K562 (cell line): Measurements from ENCODE around the gene MRPL52. TPM values are rescaled to one million over a fixed set of nuclear protein-coding genes. Genes with fewer than 3 reads are reported as not detected.

Experiments used
- BHLHE40 ChIP-seq: IDR thresholded peaks from 2 replicates; pipeline ENCODE4 v1.6.1; 2011; ENCODE audit warnings: low read length, improper control_type of control experiment
- CREB1 ChIP-seq, 2 experiments: sonication (generic) in 1 of 2; formaldehyde crosslinking in 1 of 2; IDR thresholded peaks; 2 replicates each; pipeline versions ENCODE4 v1.6.1 to v1.8.0; 2012 to 2022; ENCODE audit warnings: inconsistent platforms in 1 of 2, mild to moderate bottlenecking in 1 of 2, missing genetic modification reagents in 1 of 2, moderate library complexity in 1 of 2
- CREBBP ChIP-seq: IDR thresholded peaks from one replicate; pipeline ENCODE4 v1.6.1; 2012; ENCODE audit warnings: low read depth, mild to moderate bottlenecking, control low read depth, inconsistent platforms, low read length
- CTCF ChIP-seq, 3 experiments: IDR thresholded peaks in 2 of 3; conservative IDR thresholded peaks in 1 of 3; 2 replicates each; pipeline ENCODE4 v1.5.1; 2011 to 2012; ENCODE audit warnings: low read length in 3 of 3, mild to moderate bottlenecking in 3 of 3, control low read depth in 2 of 3, improper control_type of control experiment in 1 of 3, inconsistent platforms in 1 of 3, low read depth in 1 of 3, mixed read lengths in 1 of 3, moderate library complexity in 1 of 3; ENCODE audit not compliant: insufficient read depth in 2 of 3
- DPF2 ChIP-seq: fragments of 450-650 bp; IDR thresholded peaks from 2 replicates; pipeline ENCODE4 v1.6.1; 2016
- KLF1 ChIP-seq: fragments of 450-650 bp; IDR thresholded peaks from 2 replicates; pipeline ENCODE4 v1.6.1; 2016; ENCODE audit warnings: missing genetic modification characterization, missing compliant biosample characterization
- MTA3 ChIP-seq: fragments of 450-650 bp; formaldehyde crosslinking; IDR thresholded peaks from 2 replicates; pipeline ENCODE4 v1.6.1; 2017; ENCODE audit warnings: mild to moderate bottlenecking, borderline replicate concordance
- MYBL2 ChIP-seq, 2 experiments: fragments of 450-650 bp in 1 of 2; sonication (generic) in 1 of 2; formaldehyde crosslinking in 1 of 2; IDR thresholded peaks; 2 replicates each; pipeline versions ENCODE4 v1.6.1 to v1.8.1; 2017 to 2022; ENCODE audit warnings: borderline replicate concordance in 1 of 2, inconsistent platforms in 1 of 2, low read depth in 1 of 2, mild to moderate bottlenecking in 1 of 2, missing genetic modification reagents in 1 of 2, moderate library complexity in 1 of 2
- NR2C2 ChIP-seq, 2 experiments: fragments of 200-800 bp in 1 of 2; sonication (Bioruptor generic) in 1 of 2; sonication (generic) in 1 of 2; formaldehyde crosslinking in 1 of 2; IDR thresholded peaks; 2 replicates each; pipeline versions ENCODE4 v1.6.1 to v1.8.0; 2016 to 2022; ENCODE audit warnings: mild to moderate bottlenecking in 1 of 2, missing compliant biosample characterization in 1 of 2, missing genetic modification characterization in 1 of 2, missing genetic modification reagents in 1 of 2
- PHB ChIP-seq: fragments of 250-450 bp; sonication (Bioruptor Pico); IDR thresholded peaks from 2 replicates; pipeline ENCODE4 v1.5.0; 2021
- SIN3A ChIP-seq, 2 experiments: fragments of 150-350 bp in 1 of 2; IDR thresholded peaks; 2 replicates each; pipeline ENCODE4 v1.6.1; 2011 to 2016; ENCODE audit warnings: borderline replicate concordance in 2 of 2, low read depth in 2 of 2, low read length in 2 of 2, mild to moderate bottlenecking in 2 of 2, moderate library complexity in 2 of 2; ENCODE audit not compliant: control insufficient read depth in 1 of 2
- ZBTB34 ChIP-seq: fragments of 250-450 bp; sonication (Bioruptor Pico); IDR thresholded peaks from 2 replicates; pipeline ENCODE4 v1.8.0; 2021; ENCODE audit warnings: mild to moderate bottlenecking, moderate library complexity
- ZBTB9 ChIP-seq: fragments of 450-650 bp; formaldehyde crosslinking; IDR thresholded peaks from 2 replicates; pipeline ENCODE4 v1.4.0; 2020; ENCODE audit warnings: mild to moderate bottlenecking, moderate library complexity
- ZMIZ1 ChIP-seq, 2 experiments: fragments of 150-350 bp in 1 of 2; IDR thresholded peaks; 2 replicates each; pipeline ENCODE4 v1.6.1; 2012 to 2016; ENCODE audit warnings: low read depth in 2 of 2, low read length in 2 of 2, mild to moderate bottlenecking in 1 of 2, moderate library complexity in 1 of 2
- ZNF12 ChIP-seq: sonication (generic); formaldehyde crosslinking; IDR thresholded peaks from 2 replicates; pipeline ENCODE4 v1.4.0; 2020; ENCODE audit warnings: mild to moderate bottlenecking, missing genetic modification reagents
- ZNF133 ChIP-seq: fragments of 250-450 bp; sonication (Bioruptor Pico); IDR thresholded peaks from 2 replicates; pipeline ENCODE4 v1.4.0; 2020; ENCODE audit warnings: mild to moderate bottlenecking
- polyA plus RNA-seq, 8 experiments: library from polyadenylated mRNA; depleted of rRNA in 4 of 8; stranded (reverse) in 5 of 8; unstranded in 3 of 8; fragments of >200 nt; fragmentation: Nextera tagmentation in 2 of 8; fragmentation: Illumina TruSeq in 1 of 8; extraction: Ambion mirVana in 2 of 8; extraction: Trizol in 1 of 8; gene quantifications; 2 replicates each; pipeline versions ENCODE4 v1.2.1 to v1.2.3, GENCODE V29; 2011 to 2014; ENCODE audit warnings: inconsistent platforms in 1 of 8, missing spikeins in 1 of 8
- total RNA-seq, 7 experiments: library from RNA; depleted of rRNA in 6 of 7; stranded (reverse); fragments of >200 nt in 6 of 7; fragmentation: Illumina TruSeq in 2 of 7; extraction: Trizol in 2 of 7; gene quantifications; 2 replicates each; pipeline versions ENCODE4 v1.2.1 to v1.2.3, GENCODE V29; 2011 to 2021; ENCODE audit warnings: low replicate concordance in 1 of 7

MRPL52 gene
- total and polyA plus RNA-seq, 9 of the 15 experiments (the other 6 are each of a cell fraction or from before 2014, with no cell fraction given) = 56.5 to 213 (median 168) TPM

- TF ChIP-seq CTCF (IDR thresholded peaks at IDR 0.05 in 2 of 3, conservative IDR thresholded peaks at IDR 0.05 in 1 of 3; ENCODE audit: insufficient read depth in 2 of 3, low read depth in 1 of 3, low read length in 3 of 3) (peak; percentile 13 to 52 (median 18); a peak in 3 of 6 replicates), CREBBP (no peak), ZNF12 (CRISPR knock-in tag) (no peak; the same call in none of the 2 replicates), NR2C2 (CRISPR knock-in tag; IDR thresholded peaks at IDR 0.05) (peak; percentile 53; the same call in 1 of the 2 replicates), NR2C2 (tag; IDR thresholded peaks at IDR 0.05) (peak; percentile 70; the same call in 1 of the 2 replicates), SIN3A (IDR thresholded peaks at IDR 0.05; ENCODE audit: borderline replicate concordance in 2 of 2, control insufficient read depth in 1 of 2, low read depth in 2 of 2, low read length in 2 of 2) (peak in 1 of 2 experiments; percentile 52; a peak in 2 of 4 replicates), MTA3 (0 out of 2 replicates have a peak, but pooled peaks have one; percentile 90), ZBTB9 (CRISPR knock-in tag) (peak; percentile 47; the same call in 1 of the 2 replicates), CREB1 (IDR thresholded peaks at IDR 0.05) (0 out of 2 replicates have a peak, but pooled peaks have one; percentile 21), CREB1 (CRISPR knock-in tag; IDR thresholded peaks at IDR 0.05) (peak; percentile 48; the same call in 1 of the 2 replicates), ZMIZ1 (IDR thresholded peaks at IDR 0.05; ENCODE audit: low read depth in 2 of 2, low read length in 2 of 2) (no peak), PHB (no peak), BHLHE40 (0 out of 2 replicates have a peak, but pooled peaks have one; percentile 5), ZBTB34 (CRISPR knock-in tag) (no peak), KLF1 (tag) (peak; percentile 80), MYBL2 (IDR thresholded peaks at IDR 0.05; ENCODE audit: low read depth) (no peak), MYBL2 (CRISPR knock-in tag; IDR thresholded peaks at IDR 0.05; ENCODE audit: borderline replicate concordance) (no peak), ZNF133 (CRISPR knock-in tag) (no peak), DPF2 (peak; percentile 50; the same call in 1 of the 2 replicates)
Measured at GRCh38 chr14:22871224-22872032, 41.7 kb downstream of the MRPL52 start, which contains the start of gene LRP10 (continued).
